ENCODE measurements around the gene DARS1.
A peak's percentile ranks its signal among the peaks of the same experiment; 100 is the strongest.

The DARS1 gene

GRCh38 chr2:136015699-136016098 lies 30.3 kb upstream of the DARS1 start:
- no peak for DNase-seq (ENCODE audit: low read depth)

GRCh38 chr2:136014411-136014810 lies 29.0 kb upstream of the DARS1 start:
- no peak for DNase-seq (ENCODE audit: low read depth)

- no peak for DNase-seq (ENCODE audit: low read depth)
Observed at GRCh38 chr2:136013955-136014354, 28.5 kb upstream of the DARS1 start.

GRCh38 chr2:136013136-136013685 lies 27.8 kb upstream of the DARS1 start:
- DNase-seq (ENCODE audit: low read depth), result no peak

DNA sequence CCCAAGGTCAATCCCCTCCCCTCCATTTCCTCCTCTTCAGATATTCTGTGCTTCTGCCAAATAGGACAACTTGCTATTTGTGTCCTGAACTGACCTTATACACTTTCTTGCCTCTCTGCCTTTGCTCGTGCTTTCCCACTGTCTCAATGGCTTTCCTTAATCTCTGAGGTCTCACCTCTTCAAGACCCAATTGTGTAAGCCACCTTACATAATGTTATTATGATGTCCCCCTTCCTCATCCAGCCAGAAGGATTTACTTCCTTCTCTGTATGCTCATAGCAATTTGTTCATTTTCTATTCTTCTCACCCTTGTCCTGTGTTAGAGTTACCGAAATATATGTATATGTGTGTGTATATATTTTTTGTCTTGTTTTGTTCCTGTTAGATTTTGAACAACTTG lies 26.9 kb upstream of the DARS1 start:
- DNase-seq (ENCODE audit: low read depth), result no peak

- peak; percentile 37 for DNase-seq (ENCODE audit: low read depth)
Observed at GRCh38 chr2:136010126-136010525, 24.7 kb upstream of the DARS1 start.

GRCh38 chr2:136008205-136008865 lies 22.9 kb upstream of the DARS1 start:
- no peak for DNase-seq (ENCODE audit: low read depth)

GRCh38 chr2:136006658-136007057 lies 21.2 kb upstream of the DARS1 start:
- DNase-seq (ENCODE audit: low read depth), result no peak

GRCh38 chr2:136005462-136006196 lies 20.2 kb upstream of the DARS1 start:
- no peak for DNase-seq (ENCODE audit: low read depth)

- no peak for DNase-seq (ENCODE audit: low read depth)
Observed at GRCh38 chr2:136004965-136005364, 19.5 kb upstream of the DARS1 start.

GRCh38 chr2:136001131-136001530 lies 15.7 kb upstream of the DARS1 start:
- DNase-seq (ENCODE audit: low read depth), result no peak

GRCh38 chr2:136000502-136000901 lies 15.1 kb upstream of the DARS1 start:
- no peak for DNase-seq (ENCODE audit: low read depth)

GRCh38 chr2:135999899-136000298 lies 14.5 kb upstream of the DARS1 start:
- DNase-seq (ENCODE audit: low read depth), result no peak

- no peak for DNase-seq (ENCODE audit: low read depth)
Observed at GRCh38 chr2:135998879-135999278, 13.5 kb upstream of the DARS1 start.

DNA sequence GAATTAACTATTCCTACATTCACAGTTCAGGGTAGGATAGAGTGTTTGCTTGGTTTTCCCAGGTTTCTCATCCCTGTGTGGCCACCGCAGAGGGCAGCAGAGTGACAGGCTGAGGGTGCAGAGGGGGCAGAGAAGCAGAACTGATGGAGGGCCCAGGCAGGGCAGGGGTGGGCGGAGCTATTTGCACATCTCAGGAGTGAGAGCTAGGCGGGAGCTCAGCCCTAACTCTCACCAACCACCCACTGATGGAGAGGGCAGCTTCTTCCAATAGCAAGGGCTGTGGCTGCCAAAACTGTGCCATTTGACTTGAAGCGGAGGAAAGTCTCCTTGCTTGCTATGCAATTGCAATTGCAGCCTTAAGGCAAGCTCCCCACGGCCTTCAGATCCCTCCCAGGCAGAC lies 12.0 kb upstream of the DARS1 start:
- DNase-seq (ENCODE audit: low read depth), result no peak

DNA sequence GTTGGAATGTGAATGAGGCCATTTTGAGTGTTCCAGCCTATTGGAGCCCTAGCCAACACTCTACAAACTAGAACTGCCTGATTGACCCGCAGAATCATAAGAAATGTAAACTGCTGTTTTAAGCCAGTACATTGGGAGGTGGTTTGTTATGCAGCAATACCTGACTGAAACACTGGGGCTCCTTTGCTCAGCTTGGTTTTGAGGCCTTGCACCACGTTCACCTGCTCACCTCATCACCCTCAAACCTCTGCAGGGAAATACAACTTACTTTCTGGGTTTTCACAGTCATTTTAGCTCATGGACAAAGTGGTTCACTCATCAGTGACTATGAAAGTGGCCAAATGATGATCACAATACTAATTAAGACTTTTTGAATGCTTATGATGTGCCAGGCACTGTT lies 10.9 kb upstream of the DARS1 start:
- no peak for DNase-seq (ENCODE audit: low read depth)

DNA sequence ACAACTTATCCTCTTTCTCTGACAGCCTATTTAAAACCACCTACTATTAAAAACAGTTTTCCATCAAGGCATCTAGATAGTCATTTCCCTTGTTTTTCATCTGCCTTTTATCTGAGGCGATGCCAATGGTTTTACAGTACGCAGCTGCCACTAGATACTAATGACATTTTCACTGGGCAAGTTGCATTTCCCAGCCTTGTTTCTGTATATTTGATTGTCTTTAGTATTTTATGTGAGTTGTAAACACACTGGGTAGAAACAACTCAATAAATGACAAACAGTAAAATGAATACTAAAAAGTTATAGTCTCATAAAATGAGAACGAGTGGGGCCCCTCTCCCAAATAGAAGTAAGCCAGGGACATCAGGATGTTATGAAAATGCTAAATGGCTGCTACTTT lies 8.9 kb upstream of the DARS1 start:
- DNase-seq (ENCODE audit: low read depth), result no peak

DNA sequence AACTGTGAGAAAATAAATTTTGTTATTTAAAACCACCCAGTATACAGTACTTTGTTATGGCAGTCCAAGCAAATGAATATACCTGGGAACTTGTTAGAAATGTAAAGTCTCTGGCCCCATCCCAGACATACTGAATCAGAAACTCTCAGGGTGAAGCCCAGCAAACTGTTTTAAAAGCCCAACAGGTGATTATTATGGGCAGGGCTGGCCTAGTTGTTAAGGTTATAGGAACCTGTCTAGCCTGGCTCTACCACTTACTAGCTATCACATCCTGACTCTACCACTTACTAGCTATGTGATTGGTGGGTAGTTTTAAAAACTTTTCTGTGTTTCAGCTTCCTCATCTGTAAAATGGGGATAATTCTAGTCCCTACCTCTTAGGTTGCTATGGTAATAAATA lies 8.0 kb upstream of the DARS1 start:
- no peak for DNase-seq (ENCODE audit: low read depth)

DNA sequence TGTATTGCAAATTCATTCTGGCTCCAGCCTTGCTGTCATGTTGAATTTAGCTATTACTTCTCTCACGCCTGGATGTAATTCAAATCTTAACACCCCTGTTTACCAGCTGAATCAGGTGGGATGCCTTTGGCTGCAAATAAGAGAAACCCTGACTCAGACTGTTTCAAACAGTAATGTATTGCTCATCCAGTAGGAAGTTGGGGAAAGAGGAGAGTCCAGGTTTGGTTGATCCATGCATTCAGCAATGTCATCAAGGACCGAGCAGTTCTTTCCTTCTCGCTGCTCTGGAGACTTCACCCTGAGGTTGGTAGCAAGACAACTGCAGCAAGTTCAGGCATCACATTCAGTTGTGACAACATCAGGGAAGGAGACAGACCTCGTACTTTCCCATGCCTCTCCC lies 6.4 kb upstream of the DARS1 start:
- no peak for DNase-seq (ENCODE audit: low read depth)

DNA sequence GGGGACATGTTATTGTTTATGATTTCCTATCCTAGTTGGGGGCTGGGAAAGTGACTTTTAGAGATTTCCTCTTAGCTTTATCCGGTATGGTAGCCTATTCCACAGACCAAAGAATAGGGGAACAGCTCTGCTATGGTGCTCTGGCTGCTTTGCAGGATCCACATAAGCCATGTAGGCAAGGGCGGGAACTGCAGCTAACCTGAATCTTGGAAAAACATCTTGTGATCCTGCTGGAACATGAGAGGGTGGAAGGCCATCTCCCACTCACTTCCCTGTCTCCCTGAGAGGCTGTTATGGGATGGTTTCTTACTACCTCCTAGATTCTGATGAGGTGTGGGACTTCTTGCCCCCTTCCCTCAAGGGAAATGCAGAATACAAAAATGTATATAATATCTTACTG lies 2.0 kb upstream of the DARS1 start:
- no peak for DNase-seq (ENCODE audit: low read depth)

GRCh38 chr2:135986507-135986906 lies 1.1 kb upstream of the DARS1 start:
- no peak for DNase-seq (ENCODE audit: low read depth)

DNA sequence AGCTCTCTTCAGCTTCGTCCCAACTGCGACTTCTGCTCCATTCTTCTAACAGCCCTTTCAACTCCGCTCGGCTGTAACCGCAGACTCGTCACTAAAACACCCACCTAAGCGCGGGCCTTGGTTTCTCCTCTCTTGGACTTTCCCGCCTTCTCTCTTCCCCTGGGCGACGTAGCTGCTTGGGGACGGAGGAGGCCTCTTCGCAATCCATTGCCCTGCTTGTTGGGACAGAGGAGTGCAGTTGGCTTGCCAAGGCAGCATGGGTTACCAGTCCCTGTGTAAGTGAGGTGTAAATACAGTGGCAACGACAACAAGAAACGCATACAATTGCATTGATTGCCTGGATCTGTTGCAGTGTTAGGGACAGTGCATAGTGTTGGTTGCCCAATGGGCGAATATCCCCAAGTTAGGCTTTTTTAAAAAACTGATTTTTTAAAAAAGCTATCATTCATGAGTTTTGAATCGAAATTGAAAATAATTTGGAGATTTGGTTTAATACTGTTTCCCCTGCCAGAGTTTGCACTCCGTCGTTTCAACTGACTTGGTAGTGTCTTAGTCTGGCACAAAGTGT lies 484 bp upstream of the DARS1 start:
- no peak for DNase-seq (ENCODE audit: low read depth)

All from GM04503 (cell line).